GM19324 (cell line): ENCODE measurements around the gene MNAT1.
"Not testable (repeated sequence)": the region's sequence is repeated elsewhere in the genome, so short reads cannot be mapped to it uniquely, and the experiment has no call there.

Experiments
- ATAC-seq: cut with Tn5 transposase; IDR thresholded peaks from one replicate; pipeline ENCODE4 v1.9.1; 2021; ENCODE audit warnings: mild to moderate bottlenecking, moderate library complexity; ENCODE audit not compliant: unreplicated experiment, low FRiP score

Gene MNAT1

GRCh38 chr14:60736494-60736893 lies 1.9 kb downstream of the MNAT1 start:
- no peak for ATAC-seq

- no peak for ATAC-seq
Observed at GRCh38 chr14:60738843-60739508, 4.4 kb downstream of the MNAT1 start.

- ATAC-seq = no peak
Observed at GRCh38 chr14:60744566-60744965, 10.0 kb downstream of the MNAT1 start.

- peak; percentile 97 for ATAC-seq
Observed at GRCh38 chr14:60753264-60754119, 18.9 kb downstream of the MNAT1 start.

GRCh38 chr14:60756847-60757246 lies 22.3 kb downstream of the MNAT1 start:
- no peak for ATAC-seq

- no peak for ATAC-seq
Observed at GRCh38 chr14:60757567-60758002, 23.0 kb downstream of the MNAT1 start.

- ATAC-seq = no peak
Observed at GRCh38 chr14:60758885-60759284, 24.3 kb downstream of the MNAT1 start.

- no peak for ATAC-seq
Observed at GRCh38 chr14:60760209-60760608, 25.6 kb downstream of the MNAT1 start.

- ATAC-seq = no peak
Observed at GRCh38 chr14:60760644-60761364, 26.2 kb downstream of the MNAT1 start.

- ATAC-seq = no peak
Observed at GRCh38 chr14:60768602-60769001, 34.0 kb downstream of the MNAT1 start.

- ATAC-seq = no peak
Observed at GRCh38 chr14:60771117-60771516, 36.6 kb downstream of the MNAT1 start.

GRCh38 chr14:60773558-60773957 lies 39.0 kb downstream of the MNAT1 start:
- no peak for ATAC-seq

GRCh38 chr14:60775296-60775695 lies 40.7 kb downstream of the MNAT1 start:
- no peak for ATAC-seq

GRCh38 chr14:60777856-60778578 lies 43.5 kb downstream of the MNAT1 start:
- no peak for ATAC-seq

GRCh38 chr14:60779745-60780514 lies 45.4 kb downstream of the MNAT1 start:
- not testable (repeated sequence) for ATAC-seq

- not testable (repeated sequence) for ATAC-seq
Observed at GRCh38 chr14:60780558-60780957, 46.0 kb downstream of the MNAT1 start.

GRCh38 chr14:60786905-60787304 lies 52.3 kb downstream of the MNAT1 start:
- ATAC-seq = no peak

- ATAC-seq = no peak
Observed at GRCh38 chr14:60789656-60790055, 55.1 kb downstream of the MNAT1 start.

GRCh38 chr14:60790850-60791249 lies 56.3 kb downstream of the MNAT1 start:
- ATAC-seq = no peak

GRCh38 chr14:60796434-60796833 lies 61.9 kb downstream of the MNAT1 start:
- ATAC-seq = no peak
